KOPT-K1 (cell line): ENCODE results near the gene MIOX.
A peak's percentile ranks its signal among the peaks of the same experiment; 100 is the strongest.

Experiments
- H3K27ac ChIP-seq: fragments of 200-600 bp; sonication (generic); 2 replicates; pipeline ENCODE4 v1.5.1; 2016; ENCODE audit warnings: antibody characterized with exemption, mild to moderate bottlenecking, low read depth, low read length; ENCODE audit not compliant: poor library complexity, severe bottlenecking
- H3K36me3 ChIP-seq: fragments of 200-600 bp; sonication (generic); 2 replicates; pipeline ENCODE4 v1.5.1; 2017; ENCODE audit warnings: antibody characterized with exemption, mild to moderate bottlenecking, low read length, moderate library complexity; ENCODE audit not compliant: insufficient read depth
- H3K9me3 ChIP-seq: fragments of 200-600 bp; sonication (generic); 2 replicates; pipeline ENCODE4 v1.5.1; 2017; ENCODE audit warnings: antibody characterized with exemption, low read length, mild to moderate bottlenecking; ENCODE audit not compliant: insufficient read depth, poor library complexity, severe bottlenecking

MIOX gene

GRCh38 chr22:50464451-50464850 lies 22.2 kb upstream of the MIOX start:
- Histone ChIP-seq H3K9me3 (no peaks in the 10 kb centered on the region), H3K36me3 (peaks cover 81% of the 10 kb centered on the region), H3K27ac (no peak overlapping the region)

DNA sequence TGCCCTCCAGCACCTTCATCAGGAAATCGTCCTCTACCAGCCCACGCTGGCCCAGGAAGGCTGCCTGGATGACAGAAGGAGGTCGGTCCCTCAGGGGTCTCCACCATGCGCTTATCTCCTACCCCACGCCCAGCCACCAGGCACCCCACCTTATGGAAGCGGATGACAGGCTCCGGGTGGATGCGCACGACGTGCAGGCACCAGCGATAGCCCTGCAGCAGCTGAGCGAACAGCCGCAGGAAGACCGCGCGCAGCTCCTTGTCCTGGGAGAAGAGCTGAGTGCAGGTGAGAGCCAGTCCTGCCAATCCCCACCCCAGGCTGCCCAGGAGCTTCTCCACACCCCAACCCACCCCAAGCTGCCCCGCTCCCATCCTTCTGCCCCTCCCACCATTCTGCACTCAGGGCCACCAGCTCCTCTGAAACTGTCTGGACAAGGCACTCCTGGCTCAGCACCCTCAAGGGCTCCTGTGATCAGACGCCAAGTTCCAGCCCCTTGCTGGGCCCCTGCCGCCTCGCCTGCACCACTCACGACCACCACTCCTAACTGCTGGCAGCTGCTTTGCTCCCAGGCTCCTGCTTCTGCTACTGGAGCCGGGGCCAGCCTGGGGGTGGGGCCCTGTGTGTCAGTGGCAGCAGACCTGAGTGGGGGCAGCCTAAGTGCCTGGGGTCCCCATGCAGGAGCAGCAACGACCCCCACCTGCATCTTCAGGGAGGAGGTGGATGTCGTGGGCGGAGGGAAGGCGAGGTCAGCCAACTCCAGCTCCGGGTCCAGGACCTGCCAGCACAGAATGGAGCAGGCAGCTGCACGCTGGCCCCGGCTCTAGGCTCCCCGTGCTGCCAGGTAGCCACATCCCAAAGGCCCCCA lies 21.4 kb upstream of the MIOX start:
- H3K9me3 ChIP-seq: no peaks in the 10 kb centered on the region
- no peak overlapping the region for H3K27ac ChIP-seq
- H3K36me3 ChIP-seq: peaks cover 73% of the 10 kb centered on the region

GRCh38 chr22:50467341-50467740 lies 19.3 kb upstream of the MIOX start:
- Histone ChIP-seq H3K36me3 (peaks cover 52% of the 10 kb centered on the region), H3K9me3 (no peaks in the 10 kb centered on the region), H3K27ac (peak overlapping the region; percentile 21)

DNA sequence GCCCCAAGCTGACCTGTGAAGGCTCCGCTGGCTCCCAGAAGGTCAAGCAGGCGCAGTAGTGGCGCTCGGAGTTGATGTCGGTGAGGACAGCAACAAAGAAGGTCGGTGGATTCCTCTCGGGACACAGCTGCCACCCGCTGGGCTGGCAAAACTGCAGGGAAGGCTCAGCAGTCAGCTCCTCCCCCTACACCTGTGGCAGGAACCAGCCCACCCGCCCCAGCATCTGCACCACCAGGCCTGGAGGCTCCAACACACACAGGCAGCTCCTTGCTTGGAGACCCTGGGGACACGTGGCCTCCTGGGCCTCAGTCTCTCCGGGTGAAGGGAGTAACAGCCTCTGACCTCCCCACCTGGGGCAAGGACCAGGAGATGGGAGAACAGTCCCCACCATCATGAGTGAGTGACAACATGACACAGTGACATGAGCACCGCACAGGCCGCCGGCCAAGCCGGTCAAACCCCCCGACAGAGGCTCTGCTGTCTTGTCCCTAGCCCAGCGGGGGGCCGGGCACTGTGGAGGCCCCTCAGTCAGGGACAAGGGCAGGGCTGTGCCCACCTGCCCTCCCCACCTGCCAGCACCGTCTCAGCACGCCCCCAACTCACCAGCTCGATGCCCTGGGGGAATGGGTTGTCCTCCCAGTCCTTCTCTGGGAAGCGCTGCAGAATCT lies 18.8 kb upstream of the MIOX start:
- peak overlapping the region; percentile 96 for H3K27ac ChIP-seq
- peaks cover 47% of the 10 kb centered on the region for H3K36me3 ChIP-seq
- H3K9me3 ChIP-seq: no peaks in the 10 kb centered on the region

GRCh38 chr22:50468626-50469025 lies 18.0 kb upstream of the MIOX start:
- Histone ChIP-seq H3K36me3 (peaks cover 40% of the 10 kb centered on the region), H3K9me3 (no peaks in the 10 kb centered on the region), H3K27ac (peak overlapping the region; percentile 96)

DNA sequence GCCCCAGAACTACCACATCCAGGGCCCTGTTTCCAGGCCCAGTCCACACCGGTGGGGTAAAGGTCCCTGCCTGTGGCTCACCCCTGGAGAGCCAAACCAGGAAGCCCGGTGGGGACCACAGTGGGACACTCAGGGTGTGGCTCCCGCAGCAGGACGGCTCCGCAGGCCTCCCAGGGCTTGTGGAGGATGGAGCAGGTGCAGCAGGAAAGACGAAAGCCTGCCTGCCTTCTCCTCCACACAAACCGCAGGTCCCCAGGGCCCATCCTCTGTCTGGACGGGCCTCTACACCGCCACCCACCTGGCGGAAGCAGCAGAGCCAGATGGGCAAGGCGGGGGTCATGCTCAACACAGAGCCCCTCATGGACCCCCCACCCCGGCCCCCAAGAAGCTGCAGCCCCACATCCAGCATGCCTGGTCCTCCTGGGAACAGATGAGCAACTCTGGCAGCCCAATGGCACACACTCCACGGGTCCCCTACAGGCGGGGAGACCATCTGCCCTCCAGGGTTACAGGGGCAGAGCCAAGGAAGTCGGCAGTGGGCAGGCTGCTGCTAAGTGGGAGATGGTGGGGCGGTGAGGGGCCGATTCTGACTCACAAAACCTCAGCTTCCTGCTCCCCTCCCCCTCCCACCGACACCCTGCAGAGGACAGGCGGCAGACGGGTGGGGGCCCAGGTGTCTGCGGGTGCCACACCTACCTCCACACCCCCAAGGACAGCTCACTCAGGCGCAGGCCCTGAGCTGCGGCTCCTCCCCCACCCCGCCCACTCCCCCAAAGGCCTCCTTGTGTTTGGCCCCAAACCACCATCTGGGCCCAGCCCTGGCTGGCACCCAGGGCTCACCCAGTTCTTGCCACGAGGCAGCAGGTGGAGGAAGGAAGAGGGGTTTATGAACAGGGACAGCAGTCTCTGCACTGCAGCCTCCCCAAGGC lies 17.0 kb upstream of the MIOX start:
- Histone ChIP-seq H3K9me3 (no peaks in the 10 kb centered on the region), H3K27ac (peak overlapping the region; percentile 96), H3K36me3 (peaks cover 29% of the 10 kb centered on the region)

- peaks cover 21% of the 10 kb centered on the region for H3K36me3 ChIP-seq
- no peaks in the 10 kb centered on the region for H3K9me3 ChIP-seq
- peak overlapping the region; percentile 96 for H3K27ac ChIP-seq
Measured at GRCh38 chr22:50470491-50470890, 16.2 kb upstream of the MIOX start.

DNA sequence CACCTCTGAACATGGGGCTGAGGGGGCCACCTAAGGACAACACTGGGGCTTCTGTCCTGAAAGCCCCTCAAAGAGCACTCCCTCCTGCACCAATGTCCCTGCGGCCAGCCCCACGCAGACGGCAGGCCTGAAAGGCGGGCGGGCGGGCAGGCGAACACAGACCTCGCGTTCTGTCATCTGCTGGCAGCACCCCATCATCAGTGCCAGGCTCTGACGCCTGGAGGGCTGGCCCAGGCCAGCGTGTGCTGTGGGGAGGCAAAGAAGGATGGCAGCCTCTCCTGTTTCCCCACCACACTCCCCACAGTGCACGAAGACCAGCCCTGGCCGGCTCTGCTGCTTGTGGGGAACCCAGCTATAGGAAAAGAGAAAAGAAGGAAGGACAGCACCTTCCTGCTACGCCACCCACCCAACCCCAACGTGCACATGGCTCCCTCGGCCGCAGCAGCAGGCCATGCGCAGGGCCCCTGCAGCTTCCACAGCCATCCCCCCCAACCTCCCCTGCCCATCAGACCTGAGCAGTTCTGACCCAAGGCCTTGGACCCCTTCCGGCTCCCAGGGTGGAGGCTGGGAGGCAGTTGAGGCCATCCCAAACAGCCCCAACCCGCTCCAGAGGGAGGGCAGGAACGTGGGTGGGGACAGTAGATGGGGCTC lies 15.3 kb upstream of the MIOX start:
- Histone ChIP-seq H3K36me3 (peaks cover 13% of the 10 kb centered on the region), H3K9me3 (no peaks in the 10 kb centered on the region), H3K27ac (peak overlapping the region; percentile 96)

DNA sequence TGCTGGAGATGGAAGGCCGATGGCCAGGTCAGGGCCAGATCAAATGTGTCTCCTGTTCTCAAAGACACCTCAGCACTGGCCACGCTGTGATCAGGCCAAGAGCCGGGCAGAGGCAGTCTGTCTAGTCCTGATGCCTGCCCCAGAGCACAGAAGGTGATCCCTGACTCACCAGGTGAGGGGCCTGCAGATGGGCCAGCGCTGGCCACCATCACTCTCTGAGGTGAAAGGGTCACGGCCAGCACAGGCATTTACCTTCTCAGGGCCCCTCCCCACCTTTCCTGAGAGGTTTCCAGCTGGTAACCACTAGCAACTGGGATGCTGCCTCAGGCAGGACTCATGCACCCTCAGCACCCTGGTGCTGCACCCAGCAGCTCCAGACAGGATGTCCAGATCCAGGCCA lies 14.7 kb upstream of the MIOX start:
- Histone ChIP-seq H3K9me3 (no peaks in the 10 kb centered on the region), H3K27ac (peak overlapping the region; percentile 96), H3K36me3 (peaks cover 6% of the 10 kb centered on the region)

- Histone ChIP-seq H3K9me3 (no peaks in the 10 kb centered on the region), H3K27ac (peak overlapping the region; percentile 96), H3K36me3 (no peaks in the 10 kb centered on the region)
Measured at GRCh38 chr22:50473088-50473487, 13.6 kb upstream of the MIOX start.

GRCh38 chr22:50473855-50474671 lies 12.6 kb upstream of the MIOX start:
- Histone ChIP-seq H3K27ac (peak overlapping the region; percentile 96), H3K36me3 (no peaks in the 10 kb centered on the region), H3K9me3 (no peaks in the 10 kb centered on the region)

- Histone ChIP-seq H3K9me3 (no peaks in the 10 kb centered on the region), H3K27ac (peak within 1 kb of the TSS; percentile 96), H3K36me3 (no peaks in the 10 kb centered on the region)
Measured at GRCh38 chr22:50474710-50475651, 11.7 kb upstream of the MIOX start, which contains the start of gene SBF1. TSS of gene SBF1 (minus strand) at chr22:50475035. CDS start at chr22:50474840, 195 bp downstream.

DNA sequence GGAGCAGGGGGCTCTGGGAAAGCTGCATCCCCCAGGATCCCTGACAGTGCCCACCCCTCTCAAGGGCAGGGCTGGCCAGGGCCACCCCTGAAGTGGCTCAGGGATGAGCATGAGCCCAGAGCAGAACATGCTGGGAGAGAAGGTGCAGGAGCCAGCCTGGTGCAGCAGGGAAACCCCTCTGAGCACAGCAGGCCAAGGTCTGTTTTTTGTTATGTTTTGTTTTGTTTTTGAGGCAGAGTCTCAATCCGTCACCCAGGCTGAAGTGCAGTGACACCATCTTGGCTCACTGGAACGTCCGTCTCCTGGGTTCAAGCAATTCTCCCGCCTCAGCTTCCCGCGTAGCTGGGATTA lies 11.0 kb upstream of the MIOX start:
- Histone ChIP-seq H3K9me3 (no peaks in the 10 kb centered on the region), H3K27ac (peak overlapping the region; percentile 96), H3K36me3 (no peaks in the 10 kb centered on the region)
